ENCODE measurements around the gene TRIM39. TPM values are rescaled to one million over a fixed set of nuclear protein-coding genes. Genes with fewer than 3 reads are reported as not detected.

The TRIM39 gene
- total RNA-seq, 6 experiments from 2014 or later = 3.3 to 7.5 (median 5.7) TPM

DNA sequence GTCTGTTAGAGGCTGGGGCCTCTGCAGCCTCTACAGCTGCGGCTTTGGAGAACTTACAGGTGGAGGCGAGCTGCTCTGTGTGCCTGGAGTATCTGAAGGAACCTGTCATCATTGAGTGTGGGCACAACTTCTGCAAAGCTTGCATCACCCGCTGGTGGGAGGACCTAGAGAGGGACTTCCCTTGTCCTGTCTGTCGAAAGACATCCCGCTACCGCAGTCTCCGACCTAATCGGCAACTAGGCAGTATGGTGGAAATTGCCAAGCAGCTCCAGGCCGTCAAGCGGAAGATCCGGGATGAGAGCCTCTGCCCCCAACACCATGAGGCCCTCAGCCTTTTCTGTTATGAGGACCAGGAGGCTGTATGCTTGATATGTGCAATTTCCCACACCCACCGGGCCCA is 2.6 kb downstream of the TRIM39 start:
- Histone ChIP-seq H3K36me3 (peaks cover 0 to 23% (median 0%) of the 10 kb centered on the region in 4 donors), H3K27me3 (no peaks in the 10 kb centered on the region), H3K4me3 (no peak overlapping the region), H3K9me3 (no peaks in the 10 kb centered on the region), H3K4me1 (peaks cover 0 to 15% (median 4%) of the 10 kb centered on the region in 4 donors), H3K27ac (no peak overlapping the region)
- DNase-seq (peak in 1 of 3 donors; percentile 67), ATAC-seq (no peak)
- WGBS (ENCODE audit: insufficient coverage, low coverage, low lambda C conversion rate, missing lambda C conversion rate) = 88% methylated on average over 5 of the region's 12 CpGs
- intact Hi-C loops (cut with DNase I) = no loop called here
- no peak for TF ChIP-seq POLR2A (IDR thresholded peaks at IDR 0.05)
- TF ChIP-seq, protein P1, sequence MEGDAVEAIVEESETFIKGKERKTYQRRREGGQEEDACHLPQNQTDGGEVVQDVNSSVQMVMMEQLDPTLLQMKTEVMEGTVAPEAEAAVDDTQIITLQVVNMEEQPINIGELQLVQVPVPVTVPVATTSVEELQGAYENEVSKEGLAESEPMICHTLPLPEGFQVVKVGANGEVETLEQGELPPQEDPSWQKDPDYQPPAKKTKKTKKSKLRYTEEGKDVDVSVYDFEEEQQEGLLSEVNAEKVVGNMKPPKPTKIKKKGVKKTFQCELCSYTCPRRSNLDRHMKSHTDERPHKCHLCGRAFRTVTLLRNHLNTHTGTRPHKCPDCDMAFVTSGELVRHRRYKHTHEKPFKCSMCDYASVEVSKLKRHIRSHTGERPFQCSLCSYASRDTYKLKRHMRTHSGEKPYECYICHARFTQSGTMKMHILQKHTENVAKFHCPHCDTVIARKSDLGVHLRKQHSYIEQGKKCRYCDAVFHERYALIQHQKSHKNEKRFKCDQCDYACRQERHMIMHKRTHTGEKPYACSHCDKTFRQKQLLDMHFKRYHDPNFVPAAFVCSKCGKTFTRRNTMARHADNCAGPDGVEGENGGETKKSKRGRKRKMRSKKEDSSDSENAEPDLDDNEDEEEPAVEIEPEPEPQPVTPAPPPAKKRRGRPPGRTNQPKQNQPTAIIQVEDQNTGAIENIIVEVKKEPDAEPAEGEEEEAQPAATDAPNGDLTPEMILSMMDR (IDR thresholded peaks at IDR 0.05) = no peak

DNA sequence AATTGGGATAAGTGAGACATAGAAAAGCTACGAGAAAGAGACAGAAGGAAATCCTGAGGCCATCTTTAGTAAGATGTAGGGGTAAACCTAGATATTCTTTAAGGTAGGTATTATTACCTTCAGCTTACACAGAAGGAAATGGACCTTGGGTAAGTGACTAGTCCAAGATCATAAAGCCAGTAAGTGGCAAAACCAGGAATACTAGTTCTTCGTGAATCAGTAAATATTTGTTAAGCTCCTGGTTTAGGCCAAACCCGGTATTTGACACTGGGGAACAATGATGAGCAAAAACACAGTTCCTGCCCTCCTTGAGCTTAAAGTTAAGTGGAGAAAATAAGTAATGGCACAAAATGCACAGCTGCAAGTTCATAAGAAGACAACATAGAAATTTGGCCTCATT is 5.3 kb downstream of the TRIM39 start:
- DNase-seq = no peak
- ATAC-seq = no peak
- Histone ChIP-seq H3K4me1 (peaks cover 0 to 3% (median 0%) of the 10 kb centered on the region in 4 donors), H3K27ac (no peak overlapping the region), H3K36me3 (peaks cover 0 to 42% (median 0%) of the 10 kb centered on the region in 4 donors), H3K4me3 (no peak overlapping the region), H3K9me3 (no peaks in the 10 kb centered on the region), H3K27me3 (no peaks in the 10 kb centered on the region)
- intact Hi-C loops (cut with DNase I) = no loop called here
- TF ChIP-seq POLR2A (IDR thresholded peaks at IDR 0.05) = no peak
- TF ChIP-seq, protein P1 (IDR thresholded peaks at IDR 0.05) = no peak
- WGBS (ENCODE audit: insufficient coverage, low coverage, low lambda C conversion rate, missing lambda C conversion rate) = 70% methylated on average over 3 of the region's 3 CpGs

DNA sequence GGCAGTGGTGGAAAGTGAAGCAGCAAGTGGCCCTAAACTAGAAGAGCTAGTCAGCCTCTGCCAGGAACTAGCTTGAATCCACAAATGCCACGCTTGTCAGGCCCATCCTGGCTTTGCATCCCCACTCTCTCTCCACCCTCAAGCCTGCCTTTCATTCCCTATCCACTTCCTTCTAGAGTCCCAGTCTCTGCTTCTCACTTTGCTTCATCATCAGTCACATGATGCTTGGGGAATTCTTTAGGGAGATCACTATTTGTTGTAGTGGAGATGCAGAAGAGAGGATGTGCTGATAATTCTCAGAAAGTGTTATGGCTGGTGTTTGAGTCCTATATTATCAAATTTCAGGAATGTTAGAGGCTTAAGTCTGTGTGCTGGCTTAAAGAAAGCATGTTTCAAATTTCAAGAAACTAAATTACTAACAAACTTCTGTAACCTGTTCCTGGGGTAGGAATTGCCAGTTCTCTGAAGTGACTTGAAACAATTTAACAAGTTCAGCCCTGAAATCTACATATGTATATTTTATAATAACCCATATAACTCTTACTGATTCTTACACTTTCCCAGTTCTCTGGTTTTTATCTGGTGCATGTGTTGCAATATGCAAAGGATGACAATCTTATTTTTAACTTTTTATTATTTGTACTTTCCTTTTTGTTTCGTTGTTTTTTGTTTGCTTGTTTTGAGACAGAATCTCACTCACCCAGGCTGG is 7.5 kb downstream of the TRIM39 start:
- WGBS (ENCODE audit: insufficient coverage, low coverage, low lambda C conversion rate, missing lambda C conversion rate) = 84% methylated on average over 2 of the region's 2 CpGs
- no peak overlapping the region for H3K4me3 ChIP-seq
- no peaks in the 10 kb centered on the region for H3K9me3 ChIP-seq
- H3K27me3 ChIP-seq = no peaks in the 10 kb centered on the region
- no peaks in the 10 kb centered on the region for H3K4me1 ChIP-seq
- no peak for DNase-seq
- TF ChIP-seq, protein P1 (IDR thresholded peaks at IDR 0.05) = no peak
- TF ChIP-seq POLR2A (IDR thresholded peaks at IDR 0.05) = no peak
- intact Hi-C loops (cut with DNase I) = no loop called here
- H3K36me3 ChIP-seq = peaks cover 0 to 49% (median 3%) of the 10 kb centered on the region in 4 donors
- H3K27ac ChIP-seq = no peak overlapping the region
- ATAC-seq = no peak

DNA sequence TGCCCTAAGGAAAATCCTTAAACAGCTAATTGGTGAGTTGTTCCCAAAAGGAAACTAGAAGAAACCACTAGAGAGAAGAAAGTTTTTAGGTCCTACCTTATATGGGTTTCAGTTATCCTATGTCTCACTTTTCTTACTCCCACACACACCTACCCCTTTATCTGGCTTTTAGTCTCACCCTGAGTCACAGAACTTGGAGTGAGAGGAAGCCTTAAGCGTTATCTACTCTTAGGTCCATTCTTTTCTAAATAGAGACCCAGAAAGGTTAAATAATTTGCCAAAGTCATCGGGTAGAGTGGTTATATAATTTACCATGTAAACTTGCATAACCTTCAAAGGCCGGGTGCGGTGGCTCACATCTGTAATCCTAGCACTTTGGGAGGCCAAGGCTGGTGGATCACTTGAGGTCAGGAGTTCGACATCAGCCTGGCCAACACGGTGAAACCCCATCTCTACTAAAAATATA is 13.9 kb downstream of the TRIM39 start:
- H3K9me3 ChIP-seq = no peaks in the 10 kb centered on the region
- ATAC-seq (no peak), DNase-seq (no peak)
- H3K36me3 ChIP-seq = peaks cover 0 to 34% (median 8%) of the 10 kb centered on the region in 4 donors
- no peaks in the 10 kb centered on the region for H3K27me3 ChIP-seq
- TF ChIP-seq, protein P1 (IDR thresholded peaks at IDR 0.05) = no peak
- no peak for TF ChIP-seq POLR2A (IDR thresholded peaks at IDR 0.05)
- H3K27ac ChIP-seq = no peak overlapping the region
- H3K4me3 ChIP-seq = no peak overlapping the region
- WGBS (ENCODE audit: insufficient coverage, low coverage, low lambda C conversion rate, missing lambda C conversion rate) = 70% methylated on average over 6 of the region's 6 CpGs
- intact Hi-C loops (cut with DNase I) = no loop called here
- H3K4me1 ChIP-seq = peaks cover 0 to under 1% (median 0%) of the 10 kb centered on the region in 4 donors
